Suprapubic skin (tissue), 3 donors: ENCODE data around the gene MAGI3.

Source experiments
- POLR2AphosphoS5 ChIP-seq, 3 donors: sonication (generic); formaldehyde crosslinking; IDR thresholded peaks; one replicate each; pipeline ENCODE4 v1.6.1; 2017; ENCODE audit warnings: antibody characterized with exemption in 3 of 3
- TF ChIP-seq, protein P1 (sequence below), 2 donors: fragments of 200-600 bp in 1 of 2; fragments of 450-650 bp in 1 of 2; sonication (generic) in 1 of 2; IDR thresholded peaks; one replicate each; pipeline ENCODE4 v1.5.1; 2016 to 2019; ENCODE audit warnings: antibody characterized with exemption in 2 of 2, mild to moderate bottlenecking in 1 of 2, moderate library complexity in 1 of 2

DNA sequence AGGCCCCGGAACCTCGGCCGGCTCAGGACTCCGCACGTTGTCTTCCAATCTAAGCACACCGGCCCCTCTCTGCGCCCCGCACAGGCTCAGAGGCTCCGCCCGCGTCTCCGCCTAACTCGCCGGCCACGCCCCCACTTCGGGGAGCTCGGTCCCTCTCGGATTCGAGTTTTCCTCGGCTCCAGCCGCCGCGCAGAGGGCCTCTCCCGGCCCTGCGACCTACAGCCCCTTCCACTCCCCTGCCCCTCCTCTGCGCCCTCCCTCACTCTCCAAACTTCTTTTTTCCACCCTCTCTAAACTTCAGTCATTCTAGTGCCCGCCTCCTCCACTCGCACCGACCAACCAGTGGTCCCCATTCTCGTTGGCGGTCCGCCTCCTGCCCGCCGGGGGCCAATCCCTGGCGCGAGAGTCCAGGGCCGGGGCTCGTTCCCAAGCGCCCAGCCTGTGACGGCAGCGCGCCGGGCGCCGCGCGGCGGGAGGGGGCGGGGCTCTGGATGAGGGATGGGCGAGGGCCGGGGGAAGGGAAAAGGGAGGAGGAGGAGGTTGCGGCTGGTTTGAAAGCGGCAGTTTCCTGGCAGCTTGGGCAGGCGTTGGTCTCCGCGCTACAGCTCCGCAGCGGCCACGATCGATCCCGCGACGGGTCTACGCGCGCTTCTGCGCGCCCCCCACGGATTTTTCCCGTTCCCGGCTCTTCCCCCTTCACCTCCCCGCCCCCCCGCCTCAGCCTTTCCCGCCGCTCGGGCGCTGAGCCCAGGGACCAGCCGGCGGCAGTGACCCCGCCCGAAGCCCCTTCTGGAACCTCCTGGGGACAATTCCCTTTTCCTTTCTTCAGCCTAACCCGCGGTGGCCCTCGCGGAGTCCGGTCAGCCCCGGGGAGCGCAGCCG is at the start of gene MAGI3:
- no peak for TF ChIP-seq POLR2AphosphoS5 (IDR thresholded peaks at IDR 0.05)
- TF ChIP-seq, protein P1, sequence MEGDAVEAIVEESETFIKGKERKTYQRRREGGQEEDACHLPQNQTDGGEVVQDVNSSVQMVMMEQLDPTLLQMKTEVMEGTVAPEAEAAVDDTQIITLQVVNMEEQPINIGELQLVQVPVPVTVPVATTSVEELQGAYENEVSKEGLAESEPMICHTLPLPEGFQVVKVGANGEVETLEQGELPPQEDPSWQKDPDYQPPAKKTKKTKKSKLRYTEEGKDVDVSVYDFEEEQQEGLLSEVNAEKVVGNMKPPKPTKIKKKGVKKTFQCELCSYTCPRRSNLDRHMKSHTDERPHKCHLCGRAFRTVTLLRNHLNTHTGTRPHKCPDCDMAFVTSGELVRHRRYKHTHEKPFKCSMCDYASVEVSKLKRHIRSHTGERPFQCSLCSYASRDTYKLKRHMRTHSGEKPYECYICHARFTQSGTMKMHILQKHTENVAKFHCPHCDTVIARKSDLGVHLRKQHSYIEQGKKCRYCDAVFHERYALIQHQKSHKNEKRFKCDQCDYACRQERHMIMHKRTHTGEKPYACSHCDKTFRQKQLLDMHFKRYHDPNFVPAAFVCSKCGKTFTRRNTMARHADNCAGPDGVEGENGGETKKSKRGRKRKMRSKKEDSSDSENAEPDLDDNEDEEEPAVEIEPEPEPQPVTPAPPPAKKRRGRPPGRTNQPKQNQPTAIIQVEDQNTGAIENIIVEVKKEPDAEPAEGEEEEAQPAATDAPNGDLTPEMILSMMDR (IDR thresholded peaks at IDR 0.05): no peak
